ENCODE measurements around the gene U2AF1L4.
A peak's percentile ranks its signal among the peaks of the same experiment; 100 is the strongest.

U2AF1L4 gene

GRCh38 chr19:35740423-35741202 lies 4.6 kb downstream of the U2AF1L4 start:
- peak; percentile 98 for DNase-seq (ENCODE audit: low spot score)

DNA sequence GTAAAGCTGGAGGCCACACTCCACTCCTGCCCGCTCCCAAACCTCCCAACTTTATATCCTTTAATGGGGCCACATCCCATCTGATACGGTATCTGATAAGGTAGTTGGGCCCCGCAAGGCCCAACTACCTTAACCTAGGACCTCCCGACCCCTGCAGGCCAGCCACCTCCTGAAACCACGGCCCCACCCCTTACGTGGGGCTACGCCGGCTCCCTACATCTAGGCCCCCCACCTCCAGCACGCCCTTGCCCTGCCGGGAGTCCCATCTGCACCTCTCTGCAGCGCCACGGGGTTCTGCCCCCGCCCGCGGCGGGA lies 5.2 kb downstream of the U2AF1L4 start:
- DNase-seq (ENCODE audit: low spot score) = no peak

DNA sequence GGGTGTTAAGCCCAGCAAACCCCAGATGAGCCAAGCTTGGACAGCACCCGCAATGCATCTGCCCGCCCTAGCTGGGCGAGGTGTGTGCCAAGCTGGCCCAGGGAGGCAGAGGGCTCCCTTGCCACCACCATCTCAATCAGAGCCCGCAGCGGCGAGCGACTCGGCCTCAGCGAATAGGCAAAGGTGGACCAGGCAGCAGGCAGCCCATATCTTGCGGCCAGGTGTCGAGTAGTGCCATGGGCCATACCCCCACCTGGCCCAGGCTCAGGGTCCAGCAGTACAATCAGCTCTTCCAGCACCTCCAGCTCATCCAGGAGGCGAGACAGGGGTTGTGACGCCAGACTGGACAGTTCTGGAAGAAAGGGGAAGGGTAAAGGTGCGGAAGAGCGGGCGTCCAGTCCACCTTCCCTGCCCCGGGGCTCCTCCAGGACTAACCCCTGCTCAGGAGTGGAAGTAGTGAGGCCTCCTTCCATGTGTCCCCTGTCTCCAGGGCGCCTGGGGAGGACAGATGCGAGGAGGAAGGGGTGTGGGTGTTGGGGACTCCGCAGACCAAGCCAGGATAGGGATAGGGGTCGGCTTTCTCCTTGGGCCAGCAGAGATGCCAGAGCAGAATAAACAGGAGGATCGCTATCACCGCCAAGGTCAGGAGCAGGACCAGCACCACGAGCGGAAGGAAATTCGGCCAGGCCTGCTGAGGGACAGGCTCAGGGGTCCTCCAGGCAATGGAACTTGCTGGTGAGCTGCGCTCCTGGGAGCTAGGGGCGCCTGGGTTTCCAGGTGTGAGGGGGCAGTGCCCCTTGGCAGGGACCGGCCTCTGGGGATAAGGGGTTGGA lies 5.7 kb downstream of the U2AF1L4 start:
- DNase-seq (ENCODE audit: low spot score) = no peak

DNA sequence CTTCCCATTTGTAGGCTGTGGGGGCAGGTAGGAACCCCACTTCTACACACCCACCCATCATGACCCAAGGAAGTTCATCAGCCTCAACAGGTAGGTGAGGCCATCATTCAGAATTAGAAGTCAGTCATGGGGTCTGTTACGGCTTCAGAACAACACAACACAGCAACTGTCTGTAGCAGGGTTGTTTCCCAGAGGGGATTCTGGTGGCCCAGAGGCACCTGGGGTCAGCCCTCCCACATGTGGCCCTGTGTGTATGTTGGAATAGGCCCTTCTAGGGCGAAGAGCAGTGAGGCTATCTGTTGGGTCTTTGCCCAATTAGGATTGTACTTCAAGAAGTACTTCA lies 6.4 kb downstream of the U2AF1L4 start:
- DNase-seq (ENCODE audit: low spot score) = no peak

DNA sequence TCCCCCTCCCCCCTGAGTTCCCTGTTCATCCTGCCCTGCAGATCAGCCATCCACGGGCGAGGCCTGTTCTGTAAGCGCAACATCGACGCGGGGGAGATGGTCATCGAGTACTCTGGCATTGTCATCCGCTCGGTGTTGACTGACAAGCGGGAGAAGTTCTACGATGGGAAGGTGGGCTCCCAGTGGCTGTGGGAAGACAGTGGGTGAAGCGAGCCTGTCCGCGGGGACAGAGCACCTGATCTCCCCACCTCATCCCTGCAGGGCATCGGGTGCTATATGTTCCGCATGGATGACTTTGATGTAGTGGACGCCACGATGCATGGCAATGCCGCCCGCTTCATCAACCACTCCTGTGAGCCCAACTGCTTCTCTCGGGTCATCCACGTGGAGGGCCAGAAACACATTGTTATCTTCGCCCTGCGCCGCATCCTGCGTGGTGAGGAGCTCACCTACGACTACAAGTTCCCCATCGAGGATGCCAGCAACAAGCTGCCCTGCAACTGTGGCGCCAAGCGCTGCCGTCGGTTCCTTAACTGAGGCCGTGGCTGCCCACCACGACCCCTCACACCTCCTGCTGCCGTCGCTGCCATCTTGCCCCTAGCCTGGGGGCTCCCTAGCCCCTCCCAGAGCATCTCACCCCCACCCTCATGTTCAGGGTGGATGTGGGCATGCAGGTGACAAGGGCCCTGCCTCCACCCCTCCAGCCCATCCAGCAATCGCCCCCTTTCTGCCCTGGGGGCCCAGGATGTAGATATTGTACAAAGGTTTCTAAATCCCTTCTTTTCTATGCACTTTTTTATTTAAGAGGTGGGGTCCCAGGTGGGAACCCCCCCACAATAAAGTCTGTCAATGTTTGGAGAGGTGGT lies 7.0 kb downstream of the U2AF1L4 start:
- DNase-seq (ENCODE audit: low spot score) = no peak

GRCh38 chr19:35736913-35737886 lies 8.0 kb downstream of the U2AF1L4 start:
- DNase-seq (ENCODE audit: low spot score) = no peak

DNA sequence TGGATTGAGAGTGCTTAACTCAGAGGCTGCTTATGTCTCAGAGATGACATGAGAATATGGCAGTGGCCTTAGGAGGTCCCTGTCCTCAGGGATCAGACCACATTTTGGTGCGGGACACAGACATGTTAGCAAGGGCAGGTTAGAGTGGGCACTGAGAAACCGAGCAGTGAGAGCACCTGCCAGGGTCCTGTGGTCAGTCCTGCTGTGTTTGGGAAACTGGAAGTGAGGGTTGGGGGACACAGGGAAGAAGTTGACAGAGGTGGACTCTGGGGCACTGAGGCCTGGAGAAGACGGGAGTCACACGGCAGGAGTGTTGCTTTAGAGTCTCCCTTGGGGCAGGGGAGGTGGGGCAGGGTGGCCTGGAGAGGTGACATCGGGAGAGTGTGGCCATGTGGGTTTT lies 10.3 kb downstream of the U2AF1L4 start:
- DNase-seq (ENCODE audit: low spot score) = no peak

DNA sequence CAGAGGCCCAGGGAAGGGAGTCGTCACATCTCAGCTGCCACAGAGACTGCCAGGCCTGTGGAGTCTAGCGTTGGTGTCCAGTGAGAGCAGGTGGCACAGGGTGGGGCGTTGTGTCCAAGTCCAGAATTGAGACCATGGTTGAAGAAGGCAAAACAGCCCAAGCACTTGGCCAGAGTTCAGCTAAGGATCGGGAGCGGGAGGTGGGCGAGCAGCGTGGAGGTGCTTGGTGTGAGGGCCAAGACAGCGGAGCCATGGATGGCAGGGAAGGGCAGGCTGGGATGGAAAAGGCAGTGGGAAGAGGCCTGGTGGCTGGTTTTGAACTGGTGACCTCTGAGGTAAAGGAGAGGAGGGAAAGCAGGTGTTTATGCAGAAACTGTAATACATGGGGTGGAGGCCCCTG lies 10.9 kb downstream of the U2AF1L4 start:
- DNase-seq (ENCODE audit: low spot score) = no peak

DNA sequence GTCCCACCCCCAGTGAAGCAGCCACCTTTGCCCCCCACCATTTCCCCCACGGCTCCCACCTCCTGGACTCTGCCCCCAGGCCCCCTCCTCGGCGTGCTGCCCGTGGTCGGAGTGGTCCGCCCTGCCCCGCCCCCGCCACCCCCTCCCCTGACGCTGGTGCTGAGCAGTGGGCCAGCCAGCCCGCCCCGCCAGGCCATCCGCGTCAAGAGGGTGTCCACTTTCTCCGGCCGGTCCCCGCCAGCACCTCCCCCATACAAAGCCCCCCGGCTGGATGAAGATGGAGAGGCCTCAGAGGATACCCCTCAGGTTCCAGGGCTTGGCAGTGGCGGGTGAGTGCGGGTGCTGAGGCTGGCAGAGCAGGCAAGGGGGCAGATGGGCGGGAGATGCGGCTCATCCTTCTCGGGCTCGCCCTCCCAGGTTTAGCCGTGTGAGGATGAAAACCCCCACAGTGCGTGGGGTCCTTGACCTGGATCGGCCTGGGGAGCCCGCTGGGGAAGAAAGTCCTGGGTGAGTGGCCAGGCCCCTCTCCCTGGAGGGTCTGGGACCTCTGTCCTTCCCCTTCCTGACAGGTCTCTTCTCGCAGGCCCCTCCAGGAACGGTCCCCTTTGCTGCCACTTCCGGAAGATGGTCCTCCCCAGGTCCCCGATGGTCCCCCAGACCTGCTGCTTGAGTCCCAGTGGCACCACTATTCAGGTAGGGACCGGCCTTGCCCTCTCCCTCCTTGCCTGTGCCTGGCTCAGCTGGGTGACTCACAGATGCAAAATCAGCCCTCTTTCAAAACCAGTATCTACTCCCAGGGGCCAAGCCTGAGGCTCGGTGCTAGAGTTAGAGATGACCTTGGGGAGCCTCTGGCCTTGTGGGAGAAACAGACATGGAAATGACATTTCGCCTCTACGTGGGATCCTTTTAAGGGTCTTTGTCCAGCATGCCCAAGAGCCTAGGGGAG lies 11.8 kb downstream of the U2AF1L4 start:
- DNase-seq (ENCODE audit: low spot score) = no peak

DNA sequence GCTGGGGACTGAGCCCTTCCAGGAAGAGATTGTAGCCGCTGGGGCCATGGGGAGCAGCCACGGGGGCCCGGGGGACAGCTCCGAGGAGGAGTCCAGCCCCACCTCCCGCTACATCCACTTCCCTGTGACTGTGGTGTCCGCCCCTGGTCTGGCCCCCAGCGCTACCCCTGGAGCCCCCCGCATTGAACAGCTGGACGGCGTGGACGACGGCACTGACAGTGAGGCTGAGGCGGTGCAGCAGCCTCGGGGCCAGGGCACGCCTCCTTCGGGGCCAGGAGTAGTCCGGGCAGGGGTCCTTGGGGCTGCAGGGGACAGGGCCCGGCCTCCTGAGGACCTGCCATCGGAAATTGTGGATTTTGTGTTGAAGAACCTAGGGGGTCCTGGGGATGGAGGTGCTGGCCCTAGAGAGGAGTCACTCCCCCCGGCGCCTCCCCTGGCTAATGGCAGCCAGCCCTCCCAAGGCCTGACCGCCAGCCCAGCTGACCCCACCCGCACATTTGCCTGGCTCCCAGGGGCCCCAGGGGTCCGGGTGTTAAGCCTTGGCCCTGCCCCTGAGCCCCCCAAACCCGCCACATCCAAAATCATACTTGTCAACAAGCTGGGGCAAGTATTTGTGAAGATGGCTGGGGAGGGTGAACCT lies 12.6 kb downstream of the U2AF1L4 start:
- no peak for DNase-seq (ENCODE audit: low spot score)

DNA sequence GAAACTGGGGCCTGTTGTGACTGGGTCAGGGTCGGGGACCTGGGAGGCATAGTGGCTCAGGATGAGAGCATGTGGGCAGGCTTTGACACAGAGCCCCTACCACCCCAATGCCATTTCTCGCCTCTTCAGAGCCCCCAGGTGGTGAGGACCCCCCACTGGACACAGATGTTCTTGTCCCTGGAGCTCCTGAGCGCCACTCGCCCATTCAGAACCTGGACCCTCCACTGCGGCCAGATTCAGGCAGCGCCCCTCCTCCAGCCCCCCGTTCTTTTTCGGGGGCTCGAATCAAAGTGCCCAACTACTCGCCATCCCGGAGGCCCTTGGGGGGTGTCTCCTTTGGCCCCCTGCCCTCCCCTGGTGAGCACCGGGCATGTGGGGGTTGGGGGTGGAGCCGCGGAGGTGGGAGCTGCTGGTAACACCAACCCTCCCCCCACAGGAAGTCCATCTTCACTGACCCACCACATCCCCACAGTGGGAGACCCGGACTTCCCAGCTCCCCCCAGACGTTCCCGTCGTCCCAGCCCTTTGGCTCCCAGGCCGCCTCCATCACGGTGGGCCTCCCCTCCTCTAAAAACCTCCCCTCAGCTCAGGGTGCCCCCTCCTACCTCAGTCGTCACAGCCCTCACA lies 13.3 kb downstream of the U2AF1L4 start:
- no peak for DNase-seq (ENCODE audit: low spot score)

DNA sequence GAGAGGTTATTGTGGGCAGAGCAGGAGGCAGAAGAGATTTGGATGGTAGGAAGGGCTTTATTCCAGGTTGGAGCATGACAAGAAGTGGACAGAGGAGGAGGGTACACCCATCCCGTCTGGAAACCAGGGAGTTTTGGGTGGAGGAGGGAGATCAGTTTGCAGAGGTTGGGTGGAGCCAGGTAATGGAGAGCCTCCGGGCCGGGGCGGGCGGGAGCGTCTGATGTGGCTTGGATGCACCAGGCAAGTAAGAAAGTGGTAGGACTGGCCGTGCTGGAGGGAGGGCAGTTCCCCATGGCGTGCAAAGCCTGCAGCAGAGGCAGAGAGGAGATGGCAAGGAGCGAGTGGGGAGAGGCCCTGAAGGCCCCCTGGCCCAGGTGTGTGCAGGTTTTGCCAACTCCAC lies 13.9 kb downstream of the U2AF1L4 start:
- no peak for DNase-seq (ENCODE audit: low spot score)

- DNase-seq (ENCODE audit: low spot score) = no peak
These were observed 14.9 kb downstream of the U2AF1L4 start for GRCh38 chr19:35730326-35730725.

DNA sequence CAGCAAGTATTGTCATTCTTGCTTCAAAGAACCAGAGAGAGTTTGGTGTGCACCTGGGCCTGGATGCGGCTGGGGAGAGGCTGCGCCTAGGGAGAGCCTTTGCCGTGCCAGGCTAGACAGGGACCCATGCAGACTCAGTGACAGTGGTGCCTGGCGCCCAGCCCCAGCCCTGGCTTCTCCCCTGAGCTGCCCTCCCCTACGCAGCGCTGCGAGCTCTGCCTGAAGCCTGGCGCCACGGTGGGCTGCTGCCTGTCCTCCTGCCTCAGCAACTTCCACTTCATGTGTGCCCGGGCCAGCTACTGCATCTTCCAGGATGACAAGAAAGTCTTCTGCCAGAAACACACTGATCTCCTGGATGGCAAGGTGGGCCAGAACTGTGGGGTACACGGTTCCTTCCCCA lies 15.5 kb downstream of the U2AF1L4 start:
- no peak for DNase-seq (ENCODE audit: low spot score)

DNA sequence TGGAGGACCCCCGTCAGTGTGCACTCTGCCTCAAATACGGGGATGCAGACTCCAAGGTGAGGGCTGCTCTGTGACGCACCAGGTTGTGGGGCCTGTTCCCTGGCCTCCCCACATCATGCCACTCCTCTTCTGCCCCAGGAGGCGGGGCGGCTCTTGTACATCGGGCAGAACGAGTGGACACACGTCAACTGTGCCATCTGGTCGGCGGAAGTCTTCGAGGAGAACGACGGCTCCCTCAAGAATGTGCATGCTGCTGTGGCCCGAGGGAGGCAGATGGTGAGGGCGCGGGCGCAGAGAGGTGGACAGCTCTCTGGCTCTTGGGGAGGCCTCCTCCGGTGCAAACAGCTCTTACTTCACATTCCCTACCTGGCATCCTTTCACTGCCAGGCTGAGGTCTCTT lies 16.2 kb downstream of the U2AF1L4 start:
- DNase-seq (ENCODE audit: low spot score) = no peak

DNA sequence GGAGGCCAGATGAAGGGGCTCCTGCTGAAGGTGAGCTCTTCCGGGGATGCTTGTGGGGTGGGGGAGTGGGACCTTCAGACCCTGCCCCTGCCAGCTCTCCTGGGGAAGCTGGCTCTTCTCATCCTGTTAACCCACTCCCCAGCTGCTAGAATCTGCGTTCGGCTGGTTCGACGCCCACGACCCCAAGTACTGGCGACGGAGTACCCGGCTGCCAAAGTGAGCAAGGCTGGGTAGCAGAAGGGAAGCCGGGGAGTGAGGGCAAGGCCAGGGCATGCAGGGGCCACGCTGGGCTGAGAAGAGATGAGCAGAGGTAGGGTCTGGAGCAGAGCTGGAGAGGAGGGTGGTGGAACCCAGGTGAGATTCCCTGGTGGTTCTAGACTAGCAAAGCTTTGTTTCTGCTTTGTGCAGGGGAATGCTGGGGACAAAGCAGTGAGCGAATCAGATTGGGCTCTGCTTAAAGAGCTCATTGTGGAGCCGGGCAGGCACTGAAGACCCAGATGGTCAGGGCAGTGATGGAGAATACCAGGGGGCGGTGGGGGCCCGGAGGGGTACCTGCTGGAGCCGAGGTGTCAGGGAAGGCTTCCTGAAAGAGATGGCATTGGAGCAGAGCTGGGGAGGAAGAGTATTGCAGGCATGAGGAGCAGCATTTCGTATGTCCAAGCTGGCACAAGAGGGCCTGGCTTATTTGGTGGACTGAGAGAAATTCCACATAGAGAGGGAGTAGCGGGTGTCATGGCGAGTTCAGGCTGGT lies 17.1 kb downstream of the U2AF1L4 start:
- DNase-seq (ENCODE audit: low spot score) = no peak

GRCh38 chr19:35727053-35727955 lies 17.9 kb downstream of the U2AF1L4 start:
- DNase-seq (ENCODE audit: low spot score) = no peak

Data from globus pallidus (tissue), 1 donor.